GM12878 (cell line): ENCODE measurements around the gene SMIM1. TPM values are rescaled to one million over a fixed set of nuclear protein-coding genes. Genes with fewer than 3 reads are reported as not detected.

ENCODE experiments used
- ATAC-seq: fragments of 200-7000 bp; cut with Tn5 transposase; 3 replicates; pipeline ENCODE4 v1.9.1; 2020; ENCODE audit warnings: mild to moderate bottlenecking, moderate library complexity
- BruUV-seq: library from RNA; stranded (reverse); fragments of 400-500 nt; replicated peaks from 2 replicates; lab custom pipeline; 2021; lab: Mats Ljungman, UMichigan
- CTCF ChIA-PET: fragments of 300-600 bp; sonication (Branson Sonifier 250); formaldehyde crosslinking; extraction: SDS; loops from one replicate; lab custom pipeline; 2021; ENCODE audit warnings: inconsistent platforms; lab: Yijun Ruan, JAX
- POLR2A ChIA-PET: fragments of 350-600 bp; formaldehyde crosslinking; extraction: SDS; loops from one replicate; lab custom pipeline; 2021; ENCODE audit warnings: inconsistent platforms; lab: Charles Lee
- RAD21 ChIA-PET: fragments of 300-600 bp; sonication (Branson Sonifier 250); formaldehyde crosslinking; loops from one replicate; lab custom pipeline; 2023; ENCODE audit warnings: antibody characterized with exemption; ENCODE audit not compliant: unreplicated experiment; lab: Charles Lee
- SMC1A ChIA-PET: fragments of 300-600 bp; sonication (Branson Sonifier 250); formaldehyde crosslinking; loops from one replicate; lab custom pipeline; 2023; ENCODE audit not compliant: unreplicated experiment, uncharacterized antibody; lab: Charles Lee
- DNase-seq: peaks from one replicate; pipeline ENCODE4 v3.0.0-alpha.2; 2011; ENCODE audit warnings: low read depth, low spot score
- FAIRE-seq: peaks from 3 replicates; lab custom pipeline; 2011; peaks lifted over from hg19 to GRCh38; lab: Jason Lieb, UNC
- H2AFZ ChIP-seq: 2 replicates; pipeline ENCODE4 v1.6.0; 2011; ENCODE audit warnings: low read depth, low read length, control low read depth; ENCODE audit not compliant: control insufficient read depth
- H3K27ac ChIP-seq: 2 replicates; pipeline ENCODE4 v1.5.1; 2011; ENCODE audit warnings: control low read depth; ENCODE audit not compliant: control insufficient read depth, insufficient read depth
- H3K27me3 ChIP-seq, 2 experiments: replicated peaks in 1 of 2; 2 replicates each; pipeline versions ENCODE4 v1.6.0 to v1.6.1; 2011; ENCODE audit warnings: low read length in 1 of 2; ENCODE audit not compliant: control insufficient read depth in 2 of 2, insufficient read depth in 2 of 2
- H3K36me3 ChIP-seq, 2 experiments: 2 replicates each; pipeline ENCODE4 v1.5.1; 2011; ENCODE audit warnings: low read length in 1 of 2; ENCODE audit not compliant: control insufficient read depth in 2 of 2, insufficient read depth in 2 of 2
- H3K4me1 ChIP-seq: 2 replicates; pipeline ENCODE4 v1.6.1; 2011; ENCODE audit warnings: mild to moderate bottlenecking, low read length, moderate library complexity, mixed read lengths; ENCODE audit not compliant: control insufficient read depth, insufficient read depth
- H3K4me2 ChIP-seq: 2 replicates; pipeline ENCODE4 v1.6.0; 2011; ENCODE audit warnings: control low read depth; ENCODE audit not compliant: control insufficient read depth, insufficient read depth
- H3K4me3 ChIP-seq: fragments of 200-600 bp; sonication (generic); 2 replicates; pipeline ENCODE4 v1.5.1; 2016
- H3K79me2 ChIP-seq: 2 replicates; pipeline ENCODE4 v1.6.0; 2011; ENCODE audit warnings: low read length; ENCODE audit not compliant: control insufficient read depth, insufficient read depth
- H3K9ac ChIP-seq: 2 replicates; pipeline ENCODE4 v1.8.0; 2011; ENCODE audit warnings: low read length, control low read depth, mixed read lengths; ENCODE audit not compliant: control insufficient read depth, insufficient read depth
- H3K9me3 ChIP-seq: replicated peaks from 3 replicates; pipeline ENCODE4 v1.5.1; 2011; ENCODE audit warnings: mild to moderate bottlenecking, low read length; ENCODE audit not compliant: control insufficient read depth, insufficient read depth
- H4K20me1 ChIP-seq: 2 replicates; pipeline ENCODE4 v1.6.0; 2011; ENCODE audit not compliant: control insufficient read depth, insufficient read depth
- CBFB ChIP-seq: IDR thresholded peaks from 2 replicates; pipeline ENCODE4 v1.6.1; 2016; ENCODE audit warnings: antibody characterized with exemption, low read depth
- CREB1 ChIP-seq: IDR thresholded peaks from 2 replicates; pipeline ENCODE4 v1.6.1; 2012; ENCODE audit warnings: low read depth, mild to moderate bottlenecking, inconsistent platforms
- DPF2 ChIP-seq: fragments of 450-650 bp; IDR thresholded peaks from 2 replicates; pipeline ENCODE4 v1.6.1; 2017; ENCODE audit warnings: mild to moderate bottlenecking
- NFIC ChIP-seq: IDR thresholded peaks from 2 replicates; pipeline ENCODE4 v1.6.1; 2012; ENCODE audit warnings: low read depth, mild to moderate bottlenecking, inconsistent platforms, low read length, moderate library complexity
- NRF1 ChIP-seq: conservative IDR thresholded peaks from 2 replicates; pipeline ENCODE4 v1.6.1; 2011; ENCODE audit warnings: mild to moderate bottlenecking, low read depth, low read length, improper control_type of control experiment
- PAX5 ChIP-seq: IDR thresholded peaks from 2 replicates; pipeline ENCODE4 v1.6.1; 2011; ENCODE audit warnings: low read depth, low read length, borderline replicate concordance
- POLR2A ChIP-seq: IDR thresholded peaks from 2 replicates; pipeline ENCODE4 v1.6.1; 2011; ENCODE audit warnings: low read depth, mild to moderate bottlenecking, low read length
- POLR2AphosphoS5 ChIP-seq: IDR thresholded peaks from 2 replicates; pipeline ENCODE4 v1.6.1; 2011; ENCODE audit warnings: mild to moderate bottlenecking, low read length, inconsistent platforms
- PRDM15 ChIP-seq: fragments of 450-650 bp; formaldehyde crosslinking; IDR thresholded peaks from 2 replicates; pipeline ENCODE4 v1.4.0; 2020; ENCODE audit warnings: mild to moderate bottlenecking, moderate library complexity
- RELB ChIP-seq: fragments of 450-650 bp; IDR thresholded peaks from 2 replicates; pipeline ENCODE4 v1.6.1; 2017; ENCODE audit warnings: low read depth, mild to moderate bottlenecking, moderate library complexity
- SUZ12 ChIP-seq: fragments of 200-600 bp; sonication (generic); IDR thresholded peaks from one replicate; pipeline ENCODE4 v1.6.1; 2018; ENCODE audit warnings: antibody characterized with exemption, mild to moderate bottlenecking; ENCODE audit not compliant: unreplicated experiment
- TARDBP ChIP-seq: IDR thresholded peaks from 2 replicates; pipeline ENCODE4 v1.6.1; 2016; ENCODE audit warnings: borderline replicate concordance
- WGBS: methylation state at CpG from one replicate; pipeline ENCODE4 v1.1.6; 2016; ENCODE audit warnings: low lambda C conversion rate; ENCODE audit not compliant: insufficient replicate concordance, insufficient coverage; ENCODE audit errors: missing lambda C conversion rate; 5-methylcytosine and 5-hydroxymethylcytosine counted together
- in situ Hi-C: fragments of 300-500 bp; cut with MboI; formaldehyde crosslinking; loops from 9 replicates; pipeline ENCODE4 v1.14.3; 2018; ENCODE audit warnings: mixed read lengths
- intact Hi-C: fragments of 100-400 bp; cut with micrococcal nuclease; formaldehyde crosslinking; loops from one replicate; pipeline ENCODE4 v1.14.2; 2022; ENCODE audit not compliant: unreplicated experiment
- polyA plus RNA-seq, 11 experiments: library from polyadenylated mRNA; depleted of rRNA in 4 of 11; unstranded in 6 of 11; stranded (reverse) in 5 of 11; fragments of >200 nt; fragmentation: Nextera tagmentation in 4 of 11; fragmentation: Illumina TruSeq in 1 of 11; extraction: Ambion mirVana in 4 of 11; extraction: Trizol in 1 of 11; gene quantifications; 1 replicate in 1 of 11; 2 replicates in 10 of 11; pipeline versions ENCODE4 v1.2.1 to v1.2.3, GENCODE V29; 2011 to 2016; ENCODE audit warnings: inconsistent platforms in 2 of 11, missing spikeins in 2 of 11, low read depth in 1 of 11
- total RNA-seq, 4 experiments: library from RNA; depleted of rRNA in 3 of 4; stranded (reverse); fragments of >200 nt in 3 of 4; fragmentation: Illumina TruSeq in 1 of 4; extraction: Trizol in 1 of 4; gene quantifications; 2 replicates each; pipeline versions ENCODE4 v1.2.1 to v1.2.3, GENCODE V29; 2013 to 2021

Gene SMIM1
- total and polyA plus RNA-seq, 10 of the 15 experiments (the other 5 are each of a cell fraction or from before 2014, with no cell fraction given): 0.30 to 0.37 TPM; not detected in 8

- 95% methylated on average over 12 of the region's 12 CpGs for WGBS
- Histone ChIP-seq H3K27ac (no peak overlapping the region), H3K4me2 (no peak overlapping the region), H2AFZ (no peak overlapping the region), H3K36me3 (peaks cover 2 to 3% of the 10 kb centered on the region in 2 experiments; a peak in 3 of 4 replicates), H3K79me2 (no peaks in the 10 kb centered on the region), H3K9ac (no peak overlapping the region), H3K9me3 (no peaks in the 10 kb centered on the region), H4K20me1 (no peaks in the 10 kb centered on the region), H3K27me3 (no peaks in the 10 kb centered on the region), H3K4me1 (peaks cover 11% of the 10 kb centered on the region), H3K4me3 (no peak overlapping the region)
- in situ Hi-C loops (no loop called here), intact Hi-C loops (no loop called here)
- ATAC-seq (no peak), FAIRE-seq (no peak), DNase-seq (no peak)
- ChIA-PET POLR2A (no interaction called here), SMC1A (no interaction called here), CTCF (interaction anchor here (1.0 kb wide), 1 partner anchor 20 kb away, joined by 3 read pairs; no protein-coding TSS in a partner anchor), RAD21 (no interaction called here)
- TF ChIP-seq PAX5 (no peak), SUZ12 (no peak), POLR2A (no peak), NRF1 (no peak), RELB (no peak), CBFB (no peak), TARDBP (no peak), NFIC (no peak), POLR2AphosphoS5 (no peak), CREB1 (no peak), DPF2 (no peak), PRDM15 (CRISPR knock-in tag) (no peak)
- no TSS peak for BruUV-seq
These were observed 27.5 kb upstream of the SMIM1 start for GRCh38 chr1:3745071-3745470.
